Type B pancreatic cell (in vitro differentiated cells): ENCODE measurements around the gene CHN2. TPM values are rescaled to one million over a fixed set of nuclear protein-coding genes. Genes with fewer than 3 reads are reported as not detected.

Experiments used
- DNase-seq: peaks from one replicate; pipeline ENCODE4 v3.0.0; 2021; ENCODE audit warnings: mixed read lengths; ENCODE audit not compliant: unreplicated experiment; ENCODE audit errors: extremely low spot score
- H3K27ac Mint-ChIP-seq: 2 replicates; pipeline ENCODE4 v1.8.0; 2021; ENCODE audit warnings: mild to moderate bottlenecking, mixed read lengths
- H3K27me3 Mint-ChIP-seq: 2 replicates; pipeline ENCODE4 v1.8.0; 2021; ENCODE audit warnings: mixed read lengths
- H3K36me3 Mint-ChIP-seq: 2 replicates; pipeline ENCODE4 v1.8.0; 2021; ENCODE audit warnings: mixed read lengths
- H3K4me1 Mint-ChIP-seq: one replicate; pipeline ENCODE4 v1.8.0; 2021; ENCODE audit warnings: mixed read lengths; ENCODE audit not compliant: unreplicated experiment
- H3K4me3 Mint-ChIP-seq: 2 replicates; pipeline ENCODE4 v1.8.0; 2021; ENCODE audit warnings: mild to moderate bottlenecking, mixed read lengths
- H3K9me3 Mint-ChIP-seq: 2 replicates; pipeline ENCODE4 v1.8.0; 2021; ENCODE audit warnings: mixed read lengths
- total RNA-seq: library from RNA; stranded (reverse); gene quantifications from 2 replicates; pipeline ENCODE4 v1.2.1, GENCODE V29; 2021; ENCODE audit warnings: low replicate concordance
- TF ChIP-seq, protein P1 (sequence below): fragments of 200-600 bp; sonication (generic); conservative IDR thresholded peaks from 2 replicates; pipeline ENCODE4 v1.5.0; 2021; ENCODE audit warnings: antibody characterized with exemption, mild to moderate bottlenecking

Gene CHN2
- total RNA-seq, 1 donor from 2014 or later: 19.7 TPM

DNA sequence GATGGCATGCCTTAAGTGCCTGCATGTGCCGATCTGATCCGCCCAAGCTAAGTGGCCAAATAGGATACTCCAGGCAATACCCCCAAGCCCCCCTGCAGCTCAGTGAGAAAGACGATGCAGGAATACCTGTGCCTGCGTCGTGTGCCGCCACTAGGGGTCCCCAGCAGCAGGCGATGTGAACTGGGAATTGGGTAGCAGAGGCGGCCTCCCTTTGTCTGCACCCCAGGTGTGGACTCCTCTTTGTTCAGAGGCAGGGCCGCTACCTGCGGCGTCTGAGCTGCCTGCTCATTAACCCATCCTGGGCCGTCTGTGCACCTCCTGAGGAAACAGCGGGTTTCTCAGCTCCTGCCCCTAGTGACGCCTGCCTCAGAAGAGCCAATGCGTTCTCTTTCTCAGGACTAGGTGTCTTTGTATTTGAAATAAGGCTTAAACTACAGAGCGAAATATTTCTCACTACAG is 4.8 kb upstream of the CHN2 start:
- peak; percentile 79 for DNase-seq
- H3K9me3 Mint-ChIP-seq: no peaks in the 10 kb centered on the region
- peak overlapping the region; percentile 83 for H3K4me3 Mint-ChIP-seq
- H3K27ac Mint-ChIP-seq: peak overlapping the region; percentile 92
- peaks cover 22% of the 10 kb centered on the region for H3K27me3 Mint-ChIP-seq
- H3K4me1 Mint-ChIP-seq: peaks cover 21% of the 10 kb centered on the region
- TF ChIP-seq, protein P1, sequence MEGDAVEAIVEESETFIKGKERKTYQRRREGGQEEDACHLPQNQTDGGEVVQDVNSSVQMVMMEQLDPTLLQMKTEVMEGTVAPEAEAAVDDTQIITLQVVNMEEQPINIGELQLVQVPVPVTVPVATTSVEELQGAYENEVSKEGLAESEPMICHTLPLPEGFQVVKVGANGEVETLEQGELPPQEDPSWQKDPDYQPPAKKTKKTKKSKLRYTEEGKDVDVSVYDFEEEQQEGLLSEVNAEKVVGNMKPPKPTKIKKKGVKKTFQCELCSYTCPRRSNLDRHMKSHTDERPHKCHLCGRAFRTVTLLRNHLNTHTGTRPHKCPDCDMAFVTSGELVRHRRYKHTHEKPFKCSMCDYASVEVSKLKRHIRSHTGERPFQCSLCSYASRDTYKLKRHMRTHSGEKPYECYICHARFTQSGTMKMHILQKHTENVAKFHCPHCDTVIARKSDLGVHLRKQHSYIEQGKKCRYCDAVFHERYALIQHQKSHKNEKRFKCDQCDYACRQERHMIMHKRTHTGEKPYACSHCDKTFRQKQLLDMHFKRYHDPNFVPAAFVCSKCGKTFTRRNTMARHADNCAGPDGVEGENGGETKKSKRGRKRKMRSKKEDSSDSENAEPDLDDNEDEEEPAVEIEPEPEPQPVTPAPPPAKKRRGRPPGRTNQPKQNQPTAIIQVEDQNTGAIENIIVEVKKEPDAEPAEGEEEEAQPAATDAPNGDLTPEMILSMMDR: peak; percentile 87
- H3K36me3 Mint-ChIP-seq: no peaks in the 10 kb centered on the region

DNA sequence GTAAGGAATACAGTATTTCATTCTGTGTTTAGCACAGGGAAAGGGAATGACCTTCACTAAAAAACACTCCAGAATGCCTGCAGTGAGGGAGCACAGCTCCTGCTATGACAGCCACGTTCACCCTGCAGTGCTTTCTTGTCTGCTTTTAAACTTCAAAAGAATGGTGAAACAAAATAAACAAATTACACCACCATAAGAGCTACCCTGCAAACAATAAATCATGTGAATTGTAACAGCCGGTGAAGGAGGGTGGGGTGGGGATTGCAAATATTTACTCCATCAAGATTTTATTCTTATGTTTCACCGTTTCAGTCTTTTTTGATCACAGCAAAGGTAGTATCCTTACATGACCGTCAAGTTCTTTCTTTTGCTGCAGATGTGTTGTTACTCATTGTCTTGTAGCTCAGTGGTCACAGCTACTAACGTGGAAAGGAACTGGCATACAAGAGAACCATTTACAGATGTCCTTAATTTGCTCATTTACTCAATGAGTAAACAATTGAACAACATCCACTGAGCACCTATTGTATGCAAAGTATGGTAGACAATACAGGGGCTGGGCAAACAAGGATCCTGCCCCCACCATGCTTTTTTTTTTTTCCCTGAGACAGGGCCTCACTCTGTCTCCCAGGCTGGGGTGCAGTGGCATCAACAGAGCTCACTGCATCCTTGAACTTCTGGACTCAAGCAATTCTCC is 4.1 kb upstream of the CHN2 start:
- no peaks in the 10 kb centered on the region for H3K36me3 Mint-ChIP-seq
- H3K27ac Mint-ChIP-seq: peak overlapping the region; percentile 92
- peaks cover 25% of the 10 kb centered on the region for H3K4me1 Mint-ChIP-seq
- no peak for DNase-seq
- TF ChIP-seq, protein P1: no peak
- H3K27me3 Mint-ChIP-seq: peaks cover 26% of the 10 kb centered on the region
- peak overlapping the region; percentile 83 for H3K4me3 Mint-ChIP-seq
- no peaks in the 10 kb centered on the region for H3K9me3 Mint-ChIP-seq

DNA sequence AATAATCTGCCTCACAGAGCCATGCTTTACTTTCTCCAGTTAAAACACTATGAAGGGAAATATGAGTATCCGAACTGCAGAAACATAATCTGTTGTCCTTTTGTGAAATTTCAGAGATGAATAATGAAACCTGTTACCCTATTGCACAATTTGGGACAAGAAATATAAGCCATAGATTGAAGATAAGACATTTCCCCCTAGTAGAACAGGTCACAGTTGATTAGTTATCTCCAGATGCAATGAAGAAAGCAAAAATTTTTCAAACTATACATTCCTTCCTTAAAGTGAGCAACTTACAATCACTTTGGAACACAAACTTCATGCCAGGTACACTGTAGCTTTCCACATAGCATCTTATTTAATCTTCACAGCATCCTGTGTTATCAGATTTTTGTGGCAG is 2.3 kb upstream of the CHN2 start:
- Mint-ChIP-seq H3K4me3 (peak overlapping the region; percentile 60), H3K4me1 (peaks cover 28% of the 10 kb centered on the region), H3K27me3 (peaks cover 41% of the 10 kb centered on the region), H3K36me3 (no peaks in the 10 kb centered on the region), H3K27ac (peak overlapping the region; percentile 86), H3K9me3 (no peaks in the 10 kb centered on the region)
- TF ChIP-seq, protein P1: no peak
- DNase-seq: no peak

DNA sequence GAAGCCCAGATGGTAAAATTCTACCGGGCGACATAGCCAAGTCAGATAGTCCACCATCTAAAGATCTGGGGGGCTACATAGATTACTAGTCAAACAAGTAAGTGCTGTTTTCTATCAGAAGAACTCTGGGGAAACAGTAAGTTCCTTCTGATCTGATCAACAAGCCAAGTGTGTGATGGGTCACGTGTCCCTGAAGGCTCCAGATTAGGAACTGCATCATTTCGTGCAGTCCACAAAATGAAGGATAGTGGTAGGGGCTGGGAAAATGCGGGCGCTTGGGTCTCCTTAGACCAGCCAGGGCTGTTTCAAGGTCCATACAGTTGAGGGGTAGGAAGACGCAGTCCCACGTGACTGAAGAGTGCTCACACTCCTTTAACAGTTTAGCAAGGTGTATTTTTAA is 1.8 kb upstream of the CHN2 start:
- peak overlapping the region; percentile 90 for H3K4me3 Mint-ChIP-seq
- TF ChIP-seq, protein P1: no peak
- H3K4me1 Mint-ChIP-seq: peaks cover 32% of the 10 kb centered on the region
- H3K9me3 Mint-ChIP-seq: no peaks in the 10 kb centered on the region
- peaks cover 46% of the 10 kb centered on the region for H3K27me3 Mint-ChIP-seq
- no peak for DNase-seq
- H3K36me3 Mint-ChIP-seq: no peaks in the 10 kb centered on the region
- H3K27ac Mint-ChIP-seq: peak overlapping the region; percentile 86

DNA sequence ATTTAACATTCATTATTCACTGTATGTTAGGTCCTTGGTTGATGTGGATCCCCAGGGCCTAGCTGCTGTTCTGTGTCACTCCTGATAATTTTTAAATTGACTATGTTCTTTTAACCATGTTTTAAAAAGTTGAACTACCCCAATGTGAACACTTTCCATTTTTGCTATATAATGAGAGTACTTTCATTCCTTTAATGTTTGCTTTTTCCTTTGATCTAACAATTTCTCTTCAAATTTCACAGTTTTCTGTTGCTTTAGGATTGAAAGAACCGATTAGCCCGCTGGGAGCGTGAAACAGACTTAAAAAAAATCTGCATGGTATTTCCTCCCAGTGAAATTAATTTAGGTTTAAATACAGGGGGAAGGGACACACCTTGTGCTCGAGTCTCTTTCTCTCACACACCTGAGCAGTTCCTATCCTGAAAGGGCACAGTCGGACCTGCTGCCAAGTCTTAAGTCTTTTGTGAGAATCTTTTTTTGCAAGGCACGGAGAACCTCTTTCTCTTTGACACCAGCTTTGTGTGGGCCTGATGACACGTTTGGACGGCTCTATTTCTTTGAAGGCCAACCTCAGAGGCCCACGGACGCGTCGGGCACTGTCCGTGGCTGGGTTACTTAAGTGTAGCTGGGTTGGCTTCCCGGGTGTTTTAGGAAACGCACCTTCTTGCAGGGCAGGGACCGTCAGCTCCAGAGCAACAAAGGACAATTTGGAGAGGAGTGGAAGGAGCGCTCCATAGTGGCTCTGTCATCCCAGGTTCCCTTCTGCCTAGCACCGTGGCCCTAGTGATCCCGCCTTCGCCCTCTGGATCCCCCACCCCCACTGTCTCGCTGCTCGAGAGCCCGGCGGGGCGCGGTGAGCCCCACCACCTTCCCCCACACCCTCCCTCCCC is 1.0 kb upstream of the CHN2 start:
- H3K9me3 Mint-ChIP-seq: no peaks in the 10 kb centered on the region
- H3K27ac Mint-ChIP-seq: peak overlapping the region; percentile 86
- peaks cover 49% of the 10 kb centered on the region for H3K27me3 Mint-ChIP-seq
- H3K36me3 Mint-ChIP-seq: no peaks in the 10 kb centered on the region
- no peak for DNase-seq
- peaks cover 36% of the 10 kb centered on the region for H3K4me1 Mint-ChIP-seq
- TF ChIP-seq, protein P1: no peak
- peak overlapping the region; percentile 90 for H3K4me3 Mint-ChIP-seq
